Smooth muscle cell (in vitro differentiated cells): ENCODE data around the gene POLR3G. TPM values are rescaled to one million over a fixed set of nuclear protein-coding genes. Genes with fewer than 3 reads are reported as not detected.

ENCODE experiments used
- DNase-seq: peaks from one replicate; lab custom pipeline; 2025; ENCODE audit not compliant: unreplicated experiment; lab: John Stamatoyannopoulos, UW
- H2AFZ ChIP-seq: fragments of 200-600 bp; sonication (generic); 2 replicates; pipeline ENCODE4 v1.6.0; 2016; ENCODE audit warnings: antibody characterized with exemption, low read depth, mild to moderate bottlenecking
- H3F3A ChIP-seq: fragments of 200-600 bp; sonication (generic); 2 replicates; pipeline ENCODE4 v1.6.0; 2017; ENCODE audit warnings: antibody characterized with exemption, low read depth
- H3K27ac ChIP-seq: fragments of 200-600 bp; sonication (generic); 2 replicates; pipeline ENCODE4 v1.5.1; 2016; ENCODE audit warnings: low read depth, mild to moderate bottlenecking
- H3K27me3 ChIP-seq: fragments of 200-600 bp; sonication (generic); 2 replicates; pipeline ENCODE4 v1.6.1; 2016; ENCODE audit warnings: low read depth, mild to moderate bottlenecking
- H3K36me3 ChIP-seq: fragments of 200-600 bp; sonication (generic); 2 replicates; pipeline ENCODE4 v1.5.1; 2016; ENCODE audit warnings: low read depth
- H3K4me1 ChIP-seq: fragments of 200-600 bp; sonication (generic); 2 replicates; pipeline ENCODE4 v1.5.1; 2016; ENCODE audit warnings: low read depth
- H3K4me2 ChIP-seq: fragments of 200-600 bp; sonication (generic); 2 replicates; pipeline ENCODE4 v1.6.0; 2016; ENCODE audit warnings: mild to moderate bottlenecking
- H3K4me3 ChIP-seq: fragments of 200-600 bp; sonication (generic); 2 replicates; pipeline ENCODE4 v1.5.1; 2016; ENCODE audit warnings: mild to moderate bottlenecking
- H3K79me2 ChIP-seq: fragments of 200-600 bp; sonication (generic); 2 replicates; pipeline ENCODE4 v1.6.0; 2016; ENCODE audit warnings: low read depth, mild to moderate bottlenecking
- H3K9ac ChIP-seq: fragments of 200-600 bp; sonication (generic); 2 replicates; pipeline ENCODE4 v1.6.0; 2016; ENCODE audit warnings: low read depth
- H3K9me3 ChIP-seq: fragments of 200-600 bp; sonication (generic); replicated peaks from 2 replicates; pipeline ENCODE4 v1.5.1; 2016; ENCODE audit warnings: low read depth
- H4K20me1 ChIP-seq: fragments of 200-600 bp; sonication (generic); 2 replicates; pipeline ENCODE4 v1.6.0; 2016; ENCODE audit warnings: low read depth
- CTCF ChIP-seq: fragments of 200-600 bp; sonication (generic); IDR thresholded peaks from 2 replicates; pipeline ENCODE4 v1.5.1; 2017; ENCODE audit warnings: borderline replicate concordance, mild to moderate bottlenecking, antibody characterized with exemption; ENCODE audit not compliant: insufficient read depth, poor library complexity, severe bottlenecking
- WGBS: methylation state at CpG from one replicate; pipeline ENCODE4 v1.1.7; 2016; ENCODE audit warnings: low lambda C conversion rate; 5-methylcytosine and 5-hydroxymethylcytosine counted together
- polyA plus RNA-seq: library from polyadenylated mRNA; unstranded; fragments of >200 nt; fragmentation: Nextera tagmentation; extraction: Ambion mirVana; gene quantifications from 2 replicates; pipeline ENCODE4 v1.2.1, GENCODE V29; 2016
- total RNA-seq: library from RNA; depleted of rRNA; stranded (reverse); fragments of >200 nt; gene quantifications from 2 replicates; pipeline ENCODE4 v1.2.3, GENCODE V29; 2014

The POLR3G gene
- total and polyA plus RNA-seq, 2 experiments from 2014 or later, result 1.6 to 2.3 TPM

GRCh38 chr5:90518661-90519060 lies 44.0 kb downstream of the POLR3G start:
- peaks cover 9% of the 10 kb centered on the region for H4K20me1 ChIP-seq

DNA sequence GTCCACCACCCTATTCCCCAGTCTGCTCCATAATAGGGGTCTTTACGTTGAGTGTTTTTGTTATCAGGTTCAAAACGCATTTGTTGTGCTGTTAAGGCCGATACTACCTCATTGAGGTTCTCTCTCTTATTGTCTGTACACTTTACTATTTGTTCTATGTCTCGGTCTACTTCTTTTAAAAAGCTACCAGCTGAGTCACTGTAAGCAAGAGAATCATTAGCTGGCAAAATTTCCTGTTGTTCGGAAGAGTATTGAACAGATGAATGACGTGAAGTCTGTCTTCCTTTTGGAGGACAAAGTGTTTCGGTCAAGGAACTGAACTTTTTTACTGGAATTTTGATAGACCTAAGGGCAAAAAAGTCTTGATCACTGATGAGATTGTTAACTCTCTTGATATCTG lies 44.4 kb downstream of the POLR3G start:
- H3K9ac ChIP-seq, result no peak overlapping the region
- WGBS, result 96% methylated on average over 7 of the region's 7 CpGs
- H4K20me1 ChIP-seq, result peaks cover 13% of the 10 kb centered on the region
- peaks cover 10% of the 10 kb centered on the region for H3K36me3 ChIP-seq
- H3K9me3 ChIP-seq, result no peaks in the 10 kb centered on the region
- H3K4me3 ChIP-seq, result no peak overlapping the region
- H3K27ac ChIP-seq, result no peak overlapping the region
- H3K4me1 ChIP-seq, result no peaks in the 10 kb centered on the region
- no peak for DNase-seq
- no peaks in the 10 kb centered on the region for H3F3A ChIP-seq
- H3K79me2 ChIP-seq, result peaks cover 3% of the 10 kb centered on the region
- no peak overlapping the region for H2AFZ ChIP-seq
- TF ChIP-seq CTCF, result no peak
- no peaks in the 10 kb centered on the region for H3K27me3 ChIP-seq
- H3K4me2 ChIP-seq, result no peak overlapping the region

More at GRCh38 chr5:90518661-90519060, 44.0 kb downstream of the POLR3G start:
- Histone ChIP-seq H3K27me3 (no peaks in the 10 kb centered on the region), H3K9ac (no peak overlapping the region), H3K36me3 (peaks cover 10% of the 10 kb centered on the region), H3K9me3 (no peaks in the 10 kb centered on the region), H3K27ac (no peak overlapping the region), H3K4me3 (no peak overlapping the region), H2AFZ (no peak overlapping the region), H3F3A (no peaks in the 10 kb centered on the region), H3K4me1 (no peaks in the 10 kb centered on the region), H3K79me2 (no peaks in the 10 kb centered on the region), H3K4me2 (no peak overlapping the region)
- DNase-seq, result no peak
- TF ChIP-seq CTCF, result no peak

- H3K79me2 ChIP-seq, result peaks cover 39% of the 10 kb centered on the region
- DNase-seq, result no peak
- peak overlapping the region; percentile 89 for H3K4me2 ChIP-seq
- H3K27ac ChIP-seq, result peak overlapping the region; percentile 85
- H2AFZ ChIP-seq, result peak overlapping the region; percentile 34
- no peaks in the 10 kb centered on the region for H3K36me3 ChIP-seq
- no peaks in the 10 kb centered on the region for H3F3A ChIP-seq
- peaks cover 13% of the 10 kb centered on the region for H3K4me1 ChIP-seq
- H3K27me3 ChIP-seq, result no peaks in the 10 kb centered on the region
- no peaks in the 10 kb centered on the region for H3K9me3 ChIP-seq
- peaks cover 28% of the 10 kb centered on the region for H4K20me1 ChIP-seq
- peak overlapping the region; percentile 97 for H3K9ac ChIP-seq
- no peak for TF ChIP-seq CTCF
- peak overlapping the region; percentile 91 for H3K4me3 ChIP-seq
- 6% methylated on average over 18 of the region's 18 CpGs for WGBS
These were observed 54.0 kb downstream of the POLR3G start for GRCh38 chr5:90528601-90529193.
